Measurements from ENCODE around the gene CPSF6.

- no peak for TF ChIP-seq CTCF (IDR thresholded peaks at IDR 0.05)
- no peak for TF ChIP-seq POLR2A (IDR thresholded peaks at IDR 0.05)
These were observed 707 bp downstream of the CPSF6 start for GRCh38 chr12:69239922-69240630.

Measured in heart left ventricle (tissue), 13 donors.